Measurements from ENCODE around the gene DAAM2. TPM values are rescaled to one million over a fixed set of nuclear protein-coding genes. Genes with fewer than 3 reads are reported as not detected.

Gene DAAM2
- total and polyA plus RNA-seq, 8 donors = 9.3 to 78.8 (median 19.3) TPM

- intact Hi-C loops (cut with DNase I; ENCODE audit: low total_unique reads) = no loop called here
- no peaks in the 10 kb centered on the region for H3K9me3 ChIP-seq
- WGBS, 5 donors = 70 to 79% (median 75%) methylated on average over 10 of the region's 10 CpGs
- H3K27me3 ChIP-seq = peaks cover 0 to 5% (median 0%) of the 10 kb centered on the region in 3 donors
- peaks cover 0 to 10% (median 2%) of the 10 kb centered on the region in 4 donors for H3K4me1 ChIP-seq
- H3K36me3 ChIP-seq = no peaks in the 10 kb centered on the region
- H3K4me3 ChIP-seq = no peak overlapping the region
- no peak for DNase-seq
- H3K27ac ChIP-seq = no peak overlapping the region
- TF ChIP-seq CTCF (IDR thresholded peaks at IDR 0.05) (no peak), EP300 (IDR thresholded peaks at IDR 0.05) (no peak), POLR2AphosphoS5 (IDR thresholded peaks at IDR 0.05) (no peak), POLR2A (IDR thresholded peaks at IDR 0.05) (no peak)
Measured at GRCh38 chr6:39938773-39939654, 146.8 kb downstream of the DAAM2 start.

GRCh38 chr6:39941138-39941537 lies 149.0 kb downstream of the DAAM2 start:
- 83 to 94% (median 89%) methylated on average over 6 of the region's 6 CpGs for WGBS, 5 donors
- Histone ChIP-seq H3K9me3 (no peaks in the 10 kb centered on the region), H3K27ac (no peak overlapping the region), H3K36me3 (no peaks in the 10 kb centered on the region), H3K27me3 (no peaks in the 10 kb centered on the region), H3K4me3 (no peak overlapping the region), H3K4me1 (no peaks in the 10 kb centered on the region)
- intact Hi-C loops (cut with DNase I; ENCODE audit: low total_unique reads) = no loop called here
- DNase-seq = no peak
- TF ChIP-seq CTCF (IDR thresholded peaks at IDR 0.05) = no peak
- TF ChIP-seq POLR2AphosphoS5 (IDR thresholded peaks at IDR 0.05) = no peak
- no peak for TF ChIP-seq POLR2A (IDR thresholded peaks at IDR 0.05)
- TF ChIP-seq EP300 (IDR thresholded peaks at IDR 0.05) = no peak

- intact Hi-C loops (cut with DNase I; ENCODE audit: low total_unique reads) = no loop called here
- DNase-seq = no peak
- Histone ChIP-seq H3K27ac (no peak overlapping the region), H3K4me1 (no peaks in the 10 kb centered on the region), H3K4me3 (no peak overlapping the region), H3K36me3 (no peaks in the 10 kb centered on the region), H3K27me3 (no peaks in the 10 kb centered on the region), H3K9me3 (no peaks in the 10 kb centered on the region)
- WGBS, 5 donors = 78 to 91% (median 87%) methylated on average over 4 of the region's 4 CpGs
- TF ChIP-seq POLR2AphosphoS5 (IDR thresholded peaks at IDR 0.05) (no peak), POLR2A (IDR thresholded peaks at IDR 0.05) (no peak), EP300 (IDR thresholded peaks at IDR 0.05) (no peak), CTCF (IDR thresholded peaks at IDR 0.05) (no peak)
Measured at GRCh38 chr6:39941820-39942219, 149.6 kb downstream of the DAAM2 start.

- H3K27ac ChIP-seq = no peak overlapping the region
- intact Hi-C loops (cut with DNase I; ENCODE audit: low total_unique reads) = no loop called here
- no peaks in the 10 kb centered on the region for H3K9me3 ChIP-seq
- no peaks in the 10 kb centered on the region for H3K4me1 ChIP-seq
- no peak overlapping the region for H3K4me3 ChIP-seq
- H3K36me3 ChIP-seq = no peaks in the 10 kb centered on the region
- DNase-seq = no peak
- no peaks in the 10 kb centered on the region for H3K27me3 ChIP-seq
- no peak for TF ChIP-seq POLR2A (IDR thresholded peaks at IDR 0.05)
- no peak for TF ChIP-seq CTCF (IDR thresholded peaks at IDR 0.05)
- 71 to 82% (median 74%) methylated on average over 7 of the region's 7 CpGs for WGBS, 5 donors
Measured at GRCh38 chr6:39942903-39943580, 150.9 kb downstream of the DAAM2 start.

All from stomach (tissue), 9 donors.